ENCODE results near the gene SLAMF6. TPM values are rescaled to one million over a fixed set of nuclear protein-coding genes. Genes with fewer than 3 reads are reported as not detected.

The SLAMF6 gene
- total and polyA plus RNA-seq, 10 of the 15 experiments (the other 5 are each of a cell fraction or from before 2014, with no cell fraction given), result 20.5 to 89.6 (median 36.5) TPM

DNA sequence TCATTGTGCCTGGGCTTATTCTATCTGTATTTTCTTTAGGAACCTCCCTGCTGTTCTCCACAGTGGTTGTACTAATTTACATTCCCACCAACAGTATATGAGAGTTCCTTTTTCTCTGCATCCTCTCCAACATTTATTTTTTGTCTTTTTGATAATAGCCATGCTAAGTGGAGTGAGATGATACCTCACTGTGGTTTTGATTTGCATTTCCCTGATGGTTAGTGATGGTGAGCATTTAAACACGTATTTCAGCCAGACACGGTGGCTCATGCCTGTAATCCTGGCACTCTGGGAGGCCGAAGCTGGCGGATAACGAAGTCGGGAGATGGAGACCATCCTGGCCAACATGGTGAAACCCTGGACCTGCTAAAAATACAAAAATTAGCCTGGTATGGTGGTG lies 57.9 kb downstream of the SLAMF6 start:
- ATAC-seq, result peak; percentile 53
- H3K9me3 ChIP-seq (replicated peaks; ENCODE audit: control insufficient read depth, insufficient read depth, low read length), result peaks cover 2% of the 10 kb centered on the region; the same call in 2 of the 3 replicates
- 67% methylated on average over 6 of the region's 6 CpGs for WGBS (ENCODE audit: insufficient coverage, insufficient replicate concordance, low lambda C conversion rate, missing lambda C conversion rate)
- in situ Hi-C loops (cut with MboI), result no loop called here
- no peak overlapping the region for H3K4me3 ChIP-seq
- peak overlapping the region; percentile 16 for H2AFZ ChIP-seq (ENCODE audit: control insufficient read depth, low read depth, low read length)
- H3K27me3 ChIP-seq (replicated peaks in 1 of 2; ENCODE audit: control insufficient read depth in 2 of 2, insufficient read depth in 2 of 2, low read length in 1 of 2), result no peaks in the 10 kb centered on the region
- DNase-seq (ENCODE audit: low read depth, low spot score), result no peak
- no peaks in the 10 kb centered on the region for H4K20me1 ChIP-seq (ENCODE audit: control insufficient read depth, insufficient read depth)
- H3K4me1 ChIP-seq (ENCODE audit: control insufficient read depth, insufficient read depth, low read length), result peaks cover 40% of the 10 kb centered on the region
- SMC1A ChIA-PET (ENCODE audit: uncharacterized antibody, unreplicated experiment), result interaction anchor here (0.6 to 2.6 kb wide), 11 partner anchors 8 to 58 kb away, joined by 3 to 22 read pairs (median 6); partner anchors contain the start of gene SLAMF6
- RAD21 ChIA-PET (ENCODE audit: unreplicated experiment), result interaction anchor here (1.1 to 2.0 kb wide), 3 partner anchors 33 to 113 kb away, joined by 3 to 8 read pairs (median 3); no protein-coding TSS in a partner anchor
- H3K36me3 ChIP-seq (ENCODE audit: control insufficient read depth in 2 of 2, insufficient read depth in 2 of 2, low read length in 1 of 2), result no peaks in the 10 kb centered on the region
- CTCF ChIA-PET, result interaction anchor here (1.3 to 3.4 kb wide), 3 partner anchors 9 to 14 kb away, joined by 4 to 11 read pairs (median 4); no protein-coding TSS in a partner anchor
- H3K27ac ChIP-seq (ENCODE audit: control insufficient read depth, insufficient read depth), result no peak overlapping the region
- no peak overlapping the region for H3K9ac ChIP-seq (ENCODE audit: control insufficient read depth, insufficient read depth, low read length)
- intact Hi-C loops (cut with micrococcal nuclease; ENCODE audit: unreplicated experiment), result no loop called here
- H3K4me2 ChIP-seq (ENCODE audit: control insufficient read depth, insufficient read depth), result no peak overlapping the region
- no TSS peak for BruUV-seq (replicated peaks)
- no peaks in the 10 kb centered on the region for H3K79me2 ChIP-seq (ENCODE audit: control insufficient read depth, insufficient read depth, low read length)
- no peak for FAIRE-seq
- POLR2A ChIA-PET, result interaction anchor here (1.1 to 2.1 kb wide), 2 partner anchors 13 to 34 kb away, joined by 3 to 8 read pairs; no protein-coding TSS in a partner anchor
- TF ChIP-seq, protein P1, sequence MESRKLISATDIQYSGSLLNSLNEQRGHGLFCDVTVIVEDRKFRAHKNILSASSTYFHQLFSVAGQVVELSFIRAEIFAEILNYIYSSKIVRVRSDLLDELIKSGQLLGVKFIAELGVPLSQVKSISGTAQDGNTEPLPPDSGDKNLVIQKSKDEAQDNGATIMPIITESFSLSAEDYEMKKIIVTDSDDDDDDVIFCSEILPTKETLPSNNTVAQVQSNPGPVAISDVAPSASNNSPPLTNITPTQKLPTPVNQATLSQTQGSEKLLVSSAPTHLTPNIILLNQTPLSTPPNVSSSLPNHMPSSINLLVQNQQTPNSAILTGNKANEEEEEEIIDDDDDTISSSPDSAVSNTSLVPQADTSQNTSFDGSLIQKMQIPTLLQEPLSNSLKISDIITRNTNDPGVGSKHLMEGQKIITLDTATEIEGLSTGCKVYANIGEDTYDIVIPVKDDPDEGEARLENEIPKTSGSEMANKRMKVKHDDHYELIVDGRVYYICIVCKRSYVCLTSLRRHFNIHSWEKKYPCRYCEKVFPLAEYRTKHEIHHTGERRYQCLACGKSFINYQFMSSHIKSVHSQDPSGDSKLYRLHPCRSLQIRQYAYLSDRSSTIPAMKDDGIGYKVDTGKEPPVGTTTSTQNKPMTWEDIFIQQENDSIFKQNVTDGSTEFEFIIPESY (IDR thresholded peaks at IDR 0.05), result 0 out of 2 replicates have a peak, but pooled peaks have one; percentile 18
- TF ChIP-seq HDGF (IDR thresholded peaks at IDR 0.05), result no peak
- peak; percentile 62; the same call in 1 of the 3 replicates for TF ChIP-seq POU2F2 (IDR thresholded peaks at IDR 0.05; ENCODE audit: borderline replicate concordance, low read depth, low read length)
- peak; percentile 71 for TF ChIP-seq RUNX3 (IDR thresholded peaks at IDR 0.05; ENCODE audit: low read length)
- 0 out of 4 replicates have a peak, but pooled peaks of 1 of the 2 experiments have one; percentile 13 for TF ChIP-seq IKZF2 (IDR thresholded peaks at IDR 0.05)
